GM12878 (cell line): ENCODE results near the gene OTUD3.

Experiments used
- EED ChIP-seq: sonication (generic); IDR thresholded peaks from 2 replicates; pipeline ENCODE4 v1.6.1; 2016; ENCODE audit warnings: antibody characterized with exemption, low read depth
- EP300 ChIP-seq, 2 experiments: fragments of 150-350 bp in 1 of 2; IDR thresholded peaks; 2 replicates each; pipeline ENCODE4 v1.6.1; 2011 to 2012; ENCODE audit warnings: low read depth in 2 of 2, low read length in 2 of 2, borderline replicate concordance in 1 of 2, improper control_type of control experiment in 1 of 2, inconsistent platforms in 1 of 2; ENCODE audit not compliant: control insufficient read depth in 1 of 2
- POLR2A ChIP-seq: IDR thresholded peaks from 2 replicates; pipeline ENCODE4 v1.6.1; 2011; ENCODE audit warnings: low read depth, mild to moderate bottlenecking, low read length
- REST ChIP-seq: IDR thresholded peaks from 2 replicates; pipeline ENCODE4 v1.6.1; 2012; ENCODE audit warnings: mild to moderate bottlenecking, low read depth, low read length
- TF ChIP-seq, protein P1 (sequence below), 3 experiments: IDR thresholded peaks in 2 of 3; conservative IDR thresholded peaks in 1 of 3; 2 replicates each; pipeline ENCODE4 v1.5.1; 2011; ENCODE audit warnings: low read depth in 3 of 3, low read length in 3 of 3, mild to moderate bottlenecking in 3 of 3, control low read depth in 2 of 3, moderate library complexity in 2 of 3, inconsistent platforms in 1 of 3, mixed read lengths in 1 of 3; ENCODE audit not compliant: control insufficient read depth in 2 of 3, insufficient read depth in 1 of 3; ENCODE audit errors: extremely low read depth in 1 of 3

DNA sequence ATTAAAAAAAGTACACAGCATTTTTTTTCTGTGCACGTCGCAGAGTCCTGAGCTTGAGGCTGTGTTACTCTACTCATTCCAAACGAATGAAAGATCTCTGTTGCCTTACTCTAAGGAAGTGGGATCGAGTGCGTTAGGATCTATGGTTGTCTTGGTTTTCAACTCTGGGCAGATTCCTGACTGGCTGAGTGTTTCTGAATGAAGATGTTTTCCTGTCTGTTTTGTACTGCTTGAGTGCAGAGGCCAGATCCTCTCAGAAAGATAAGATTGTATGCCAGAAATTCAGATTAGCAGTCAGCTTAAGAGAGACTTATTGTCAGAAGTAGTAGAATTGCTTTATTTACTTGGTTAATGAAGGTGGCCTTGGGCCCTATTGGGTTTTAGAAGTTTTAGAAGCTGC is 27.2 kb downstream of the OTUD3 start:
- TF ChIP-seq REST: no peak
- TF ChIP-seq, protein P1, sequence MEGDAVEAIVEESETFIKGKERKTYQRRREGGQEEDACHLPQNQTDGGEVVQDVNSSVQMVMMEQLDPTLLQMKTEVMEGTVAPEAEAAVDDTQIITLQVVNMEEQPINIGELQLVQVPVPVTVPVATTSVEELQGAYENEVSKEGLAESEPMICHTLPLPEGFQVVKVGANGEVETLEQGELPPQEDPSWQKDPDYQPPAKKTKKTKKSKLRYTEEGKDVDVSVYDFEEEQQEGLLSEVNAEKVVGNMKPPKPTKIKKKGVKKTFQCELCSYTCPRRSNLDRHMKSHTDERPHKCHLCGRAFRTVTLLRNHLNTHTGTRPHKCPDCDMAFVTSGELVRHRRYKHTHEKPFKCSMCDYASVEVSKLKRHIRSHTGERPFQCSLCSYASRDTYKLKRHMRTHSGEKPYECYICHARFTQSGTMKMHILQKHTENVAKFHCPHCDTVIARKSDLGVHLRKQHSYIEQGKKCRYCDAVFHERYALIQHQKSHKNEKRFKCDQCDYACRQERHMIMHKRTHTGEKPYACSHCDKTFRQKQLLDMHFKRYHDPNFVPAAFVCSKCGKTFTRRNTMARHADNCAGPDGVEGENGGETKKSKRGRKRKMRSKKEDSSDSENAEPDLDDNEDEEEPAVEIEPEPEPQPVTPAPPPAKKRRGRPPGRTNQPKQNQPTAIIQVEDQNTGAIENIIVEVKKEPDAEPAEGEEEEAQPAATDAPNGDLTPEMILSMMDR (IDR thresholded peaks at IDR 0.05 in 2 of 3, conservative IDR thresholded peaks at IDR 0.05 in 1 of 3; ENCODE audit: control insufficient read depth in 2 of 3, extremely low read depth in 1 of 3, insufficient read depth in 1 of 3, low read depth in 3 of 3, low read length in 3 of 3): no peak
- TF ChIP-seq EP300 (IDR thresholded peaks at IDR 0.05; ENCODE audit: borderline replicate concordance in 1 of 2, control insufficient read depth in 1 of 2, low read depth in 2 of 2, low read length in 2 of 2): no peak
- TF ChIP-seq POLR2A: no peak
- TF ChIP-seq EED: no peak
